Mucosa of rectum (tissue), 2 donors: Measurements from ENCODE around the gene KRTAP9-2.
"Not testable (repeated sequence)": the region's sequence is repeated elsewhere in the genome, so short reads cannot be mapped to it uniquely, and the experiment has no call there.

Source experiments
- H3K27ac ChIP-seq, 2 donors: one replicate each; pipeline ENCODE4 v1.7.0; 2013; ENCODE audit warnings: inconsistent platforms in 2 of 2, low read depth in 2 of 2, low read length in 2 of 2
- H3K27me3 ChIP-seq, 2 donors: one replicate each; pipeline ENCODE4 v1.7.0; 2013; ENCODE audit warnings: low read length in 2 of 2; ENCODE audit not compliant: control insufficient read depth in 2 of 2, insufficient read depth in 2 of 2
- H3K36me3 ChIP-seq, 2 donors: one replicate each; pipeline ENCODE4 v1.7.0; 2013; ENCODE audit warnings: low read length in 2 of 2; ENCODE audit not compliant: control insufficient read depth in 2 of 2, insufficient read depth in 2 of 2
- H3K4me1 ChIP-seq, 2 donors: one replicate each; pipeline ENCODE4 v1.7.0; 2013; ENCODE audit warnings: low read length in 2 of 2, mild to moderate bottlenecking in 1 of 2; ENCODE audit not compliant: control insufficient read depth in 2 of 2, insufficient read depth in 2 of 2
- H3K4me3 ChIP-seq, 2 donors: one replicate each; pipeline ENCODE4 v1.7.0; 2013; ENCODE audit warnings: low read length in 2 of 2
- H3K9ac ChIP-seq, 2 donors: one replicate each; pipeline ENCODE4 v1.7.0; 2013; ENCODE audit warnings: low read length in 2 of 2, low read depth in 1 of 2, mild to moderate bottlenecking in 1 of 2
- H3K9me3 ChIP-seq, 2 donors: one replicate each; pipeline ENCODE4 v1.7.0; 2013; ENCODE audit warnings: low read length in 2 of 2; ENCODE audit not compliant: control insufficient read depth in 2 of 2
- donor health status: healthy.
- donor health status: Normal muscosa, but diverticular disease.

The KRTAP9-2 gene

DNA sequence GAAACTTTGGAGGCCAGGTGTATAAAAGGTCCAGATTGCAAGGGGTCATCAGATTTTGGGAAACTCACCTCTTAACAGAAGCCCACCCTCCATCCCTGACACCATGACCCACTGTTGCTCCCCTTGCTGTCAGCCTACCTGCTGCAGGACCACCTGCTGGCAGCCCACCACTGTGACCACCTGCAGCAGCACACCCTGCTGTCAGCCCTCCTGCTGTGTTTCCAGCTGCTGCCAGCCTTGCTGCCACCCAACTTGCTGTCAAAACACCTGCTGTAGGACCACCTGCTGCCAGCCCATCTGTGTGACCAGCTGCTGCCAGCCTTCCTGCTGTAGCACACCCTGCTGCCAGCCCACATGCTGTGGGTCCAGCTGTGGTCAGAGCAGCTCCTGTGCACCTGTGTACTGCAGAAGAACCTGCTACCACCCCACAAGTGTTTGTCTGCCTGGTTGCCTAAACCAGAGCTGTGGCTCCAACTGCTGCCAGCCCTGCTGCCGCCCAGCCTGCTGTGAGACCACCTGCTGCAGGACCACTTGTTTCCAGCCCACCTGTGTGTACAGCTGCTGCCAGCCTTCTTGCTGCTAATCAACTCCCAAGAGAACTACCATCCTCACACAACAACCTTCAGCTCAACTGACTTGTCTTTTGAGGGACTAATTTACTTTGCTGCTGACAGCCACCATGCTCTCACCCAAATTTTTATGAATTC lies 6.1 kb downstream of the KRTAP9-2 start, which contains the start of gene KRTAP9-3:
TSS of gene KRTAP9-3 (plus strand) at position 51 of the 707 bp plus-strand sequence. CDS start at position 104, 53 bp downstream.
- not testable (repeated sequence) for H3K27me3 ChIP-seq, H3K36me3 ChIP-seq, H3K9ac ChIP-seq, H3K9me3 ChIP-seq, H3K4me1 ChIP-seq, H3K27ac ChIP-seq, H3K4me3 ChIP-seq

DNA sequence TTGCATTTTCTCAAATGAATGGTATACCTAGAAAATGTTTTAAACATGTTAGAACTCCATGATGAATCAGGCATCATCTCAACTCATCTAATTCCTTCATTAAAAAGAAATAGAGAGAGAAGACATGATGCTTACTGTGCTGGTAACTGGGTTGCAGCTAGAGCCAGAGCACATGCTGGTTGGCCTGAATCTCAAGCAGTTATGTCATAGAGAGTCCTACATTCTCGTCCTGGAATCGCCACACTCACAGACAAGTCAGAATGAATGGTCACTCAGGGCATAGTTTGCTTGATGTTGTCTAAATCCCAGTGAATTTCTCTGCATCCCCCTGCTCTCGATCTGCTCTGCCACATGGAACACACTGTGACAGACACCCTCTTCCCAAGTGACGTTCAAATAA lies 10.7 kb downstream of the KRTAP9-2 start:
- H3K9ac ChIP-seq, H3K27ac ChIP-seq, H3K36me3 ChIP-seq, H3K9me3 ChIP-seq, H3K27me3 ChIP-seq, H3K4me3 ChIP-seq, H3K4me1 ChIP-seq: not testable (repeated sequence)

DNA sequence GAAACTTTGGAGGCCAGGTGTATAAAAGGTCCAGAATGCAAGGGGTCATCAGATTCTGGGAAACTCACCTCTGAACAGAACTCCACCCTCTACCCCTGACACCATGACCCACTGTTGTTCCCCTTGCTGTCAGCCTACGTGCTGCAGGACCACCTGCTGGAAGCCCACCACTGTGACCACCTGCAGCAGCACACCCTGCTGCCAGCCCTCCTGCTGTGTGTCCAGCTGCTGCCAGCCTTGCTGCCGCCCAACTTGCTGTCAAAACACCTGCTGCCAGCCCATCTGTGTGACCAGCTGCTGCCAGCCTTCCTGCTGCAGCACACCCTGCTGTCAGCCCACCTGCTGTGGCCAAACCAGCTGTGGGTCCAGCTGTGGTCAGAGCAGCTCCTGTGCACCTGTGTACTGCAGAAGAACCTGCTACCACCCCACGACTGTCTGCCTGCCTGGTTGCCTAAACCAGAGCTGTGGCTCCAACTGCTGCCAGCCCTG lies 11.5 kb downstream of the KRTAP9-2 start, which contains the start of gene KRTAP9-8:
TSS of gene KRTAP9-8 (plus strand) at position 51 of the 489 bp plus-strand sequence. CDS start at position 104, 53 bp downstream.
- H3K4me3 ChIP-seq, H3K9me3 ChIP-seq, H3K27ac ChIP-seq, H3K4me1 ChIP-seq, H3K36me3 ChIP-seq, H3K27me3 ChIP-seq, H3K9ac ChIP-seq: not testable (repeated sequence)

DNA sequence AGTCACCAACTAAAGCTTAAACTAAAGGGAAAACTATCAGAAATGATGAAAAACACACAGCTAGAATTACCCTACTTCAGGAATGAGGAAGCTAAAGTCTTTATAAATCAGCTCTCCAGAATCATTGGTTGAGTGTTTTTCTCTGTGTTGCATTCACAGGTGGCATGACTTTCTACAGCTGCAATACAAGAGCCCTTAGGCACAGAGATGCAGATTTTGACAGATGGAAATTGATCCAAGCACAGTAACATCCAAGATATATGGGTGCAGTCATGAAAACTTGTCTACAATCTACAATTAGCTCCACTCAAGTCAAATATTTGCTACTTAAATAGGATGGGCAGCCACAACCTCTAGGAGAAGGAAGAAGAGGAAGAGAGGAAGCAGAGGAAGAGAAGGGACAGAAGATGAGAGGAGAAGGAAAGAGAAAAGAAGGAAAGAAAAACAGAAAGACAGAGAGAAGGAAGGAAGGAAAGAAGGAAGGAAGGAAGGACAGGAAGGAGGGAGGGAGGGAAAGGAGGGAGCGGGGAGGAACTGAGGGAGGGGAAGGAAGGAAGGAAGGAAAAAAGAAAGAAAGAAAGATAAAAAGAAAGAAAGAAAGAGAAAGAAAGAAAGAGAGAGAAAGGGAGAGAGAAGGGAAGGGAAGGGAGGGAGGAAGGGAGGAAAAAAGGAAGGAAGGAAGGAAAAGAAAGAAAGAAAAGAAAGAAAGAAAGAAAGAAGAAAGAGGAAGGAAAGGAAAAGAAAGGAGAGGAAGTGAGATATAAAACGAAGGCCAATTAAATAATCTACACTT lies 20.7 kb downstream of the KRTAP9-2 start:
- H3K9ac ChIP-seq, H3K27ac ChIP-seq, H3K36me3 ChIP-seq, H3K4me1 ChIP-seq, H3K4me3 ChIP-seq, H3K9me3 ChIP-seq, H3K27me3 ChIP-seq: not testable (repeated sequence)

DNA sequence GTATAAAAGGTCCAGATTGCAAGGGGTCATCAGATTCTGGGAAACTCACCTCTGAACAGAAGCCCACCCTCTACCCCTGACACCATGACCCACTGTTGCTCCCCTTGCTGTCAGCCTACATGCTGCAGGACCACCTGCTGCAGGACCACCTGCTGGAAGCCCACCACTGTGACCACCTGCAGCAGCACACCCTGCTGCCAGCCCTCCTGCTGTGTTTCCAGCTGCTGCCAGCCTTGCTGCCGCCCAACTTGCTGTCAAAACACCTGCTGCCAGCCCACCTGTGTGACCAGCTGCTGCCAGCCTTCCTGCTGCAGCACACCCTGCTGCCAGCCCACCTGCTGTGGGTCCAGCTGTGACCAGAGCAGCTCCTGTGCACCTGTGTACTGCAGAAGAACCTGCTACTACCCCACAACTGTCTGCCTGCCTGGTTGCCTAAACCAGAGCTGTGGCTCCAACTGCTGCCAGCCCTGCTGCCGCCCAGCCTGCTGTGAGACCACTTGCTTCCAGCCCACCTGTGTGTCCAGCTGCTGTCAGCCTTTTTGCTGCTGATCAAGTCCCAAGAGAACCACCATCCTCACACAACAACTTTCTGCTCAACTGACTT lies 23.3 kb downstream of the KRTAP9-2 start, which contains the start of gene KRTAP9-4:
TSS of gene KRTAP9-4 (plus strand) at position 51 of the 604 bp plus-strand sequence. CDS start at position 85, 34 bp downstream.
- not testable (repeated sequence) for H3K36me3 ChIP-seq, H3K9ac ChIP-seq, H3K4me3 ChIP-seq

DNA sequence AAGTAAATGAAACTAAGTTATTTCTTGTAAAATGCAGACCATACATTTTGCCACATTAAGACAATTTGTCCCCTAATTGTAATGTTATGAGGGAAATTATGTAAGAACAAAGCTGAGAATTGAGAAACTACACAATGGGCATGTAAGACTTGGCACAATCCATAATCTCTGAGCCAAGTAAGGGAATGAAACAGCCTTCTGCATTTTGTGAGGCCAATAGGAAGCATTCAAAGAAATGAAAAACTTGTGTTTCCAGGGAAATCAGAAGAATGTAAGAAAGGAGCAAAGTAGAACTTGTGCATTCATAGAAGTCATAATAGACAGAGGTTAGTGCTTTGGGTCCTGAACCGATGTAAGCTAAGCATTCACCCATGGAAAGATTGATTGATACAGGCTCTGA lies 24.8 kb downstream of the KRTAP9-2 start:
- H3K9ac ChIP-seq: no peak overlapping the region
- no peak overlapping the region for H3K27ac ChIP-seq
- no peaks in the 10 kb centered on the region for H3K36me3 ChIP-seq
- H3K4me1 ChIP-seq: no peaks in the 10 kb centered on the region
- no peaks in the 10 kb centered on the region for H3K9me3 ChIP-seq
- H3K27me3 ChIP-seq: peaks cover 5 to 6% of the 10 kb centered on the region in 2 donors
- no peak overlapping the region for H3K4me3 ChIP-seq

More for the DNA sequence above, 23.3 kb downstream of the KRTAP9-2 start, which contains the start of gene KRTAP9-4:
- not testable (repeated sequence) for H3K27ac ChIP-seq, H3K9me3 ChIP-seq, H3K4me1 ChIP-seq, H3K27me3 ChIP-seq

DNA sequence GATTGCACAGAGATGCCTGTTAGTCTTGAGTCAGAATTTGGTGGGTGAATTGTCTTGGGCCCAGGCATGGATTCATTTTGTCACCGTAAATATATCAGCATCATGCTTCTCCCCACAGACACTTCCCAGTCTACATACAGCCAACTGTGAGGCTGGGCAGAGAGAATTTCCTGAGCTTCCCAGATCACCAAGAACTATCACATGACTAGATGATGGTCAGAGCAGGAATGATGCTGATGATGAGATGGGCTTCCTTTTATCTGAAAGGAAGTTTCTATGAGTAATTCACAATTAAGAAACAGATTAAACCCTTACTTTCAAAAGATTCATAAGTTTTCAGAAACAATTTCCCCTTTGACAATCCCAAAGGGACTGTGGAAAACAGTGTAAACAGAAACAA lies 28.4 kb downstream of the KRTAP9-2 start:
- H3K4me3 ChIP-seq: no peak overlapping the region
- peaks cover 11 to 18% of the 10 kb centered on the region in 2 donors for H3K27me3 ChIP-seq
- H3K9ac ChIP-seq: no peak overlapping the region
- H3K4me1 ChIP-seq: no peaks in the 10 kb centered on the region
- H3K27ac ChIP-seq: no peak overlapping the region
- no peaks in the 10 kb centered on the region for H3K36me3 ChIP-seq
- no peaks in the 10 kb centered on the region for H3K9me3 ChIP-seq

DNA sequence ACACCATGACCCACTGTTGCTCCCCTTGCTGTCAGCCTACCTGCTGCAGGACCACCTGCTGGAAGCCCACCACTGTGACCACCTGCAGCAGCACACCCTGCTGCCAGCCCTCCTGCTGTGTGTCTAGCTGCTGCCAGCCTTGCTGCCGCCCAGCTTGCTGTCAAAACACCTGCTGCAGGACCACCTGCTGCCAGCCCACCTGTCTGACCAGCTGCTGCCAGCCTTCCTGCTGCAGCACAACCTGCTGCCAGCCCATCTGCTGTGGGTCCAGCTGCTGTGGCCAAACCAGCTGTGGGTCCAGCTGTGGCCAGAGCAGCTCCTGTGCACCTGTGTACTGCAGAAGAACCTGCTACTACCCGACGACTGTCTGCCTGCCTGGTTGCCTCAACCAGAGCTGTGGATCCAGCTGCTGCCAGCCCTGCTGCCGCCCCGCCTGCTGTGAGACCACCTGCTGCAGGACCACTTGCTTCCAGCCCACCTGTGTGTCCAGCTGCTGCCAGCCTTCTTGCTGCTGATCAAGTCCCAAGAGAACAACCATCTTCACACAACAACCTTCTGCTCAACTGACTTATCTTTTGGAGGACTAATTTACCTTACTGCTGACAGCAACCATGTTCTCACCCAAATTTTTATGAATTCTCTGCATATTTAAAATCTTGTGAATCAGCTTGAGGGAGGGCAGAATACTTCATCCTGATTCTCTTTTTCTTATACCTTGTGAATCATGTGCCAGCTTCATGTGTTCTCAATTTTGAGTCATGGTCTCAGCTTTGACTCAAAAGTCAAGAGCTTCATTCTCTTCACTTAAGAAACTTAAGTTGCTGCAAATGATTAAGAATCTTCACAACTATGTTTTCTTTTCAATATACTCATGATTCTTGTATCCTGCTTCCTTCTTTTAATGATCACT lies 29.2 kb downstream of the KRTAP9-2 start, which contains the start of gene KRTAP9-9:
TSS of gene KRTAP9-9 (plus strand) at position 4 of the 910 bp plus-strand sequence.
- not testable (repeated sequence) for H3K9me3 ChIP-seq, H3K9ac ChIP-seq, H3K36me3 ChIP-seq, H3K27ac ChIP-seq, H3K4me1 ChIP-seq, H3K4me3 ChIP-seq
- H3K27me3 ChIP-seq: peaks cover 11 to 18% of the 10 kb centered on the region in 2 donors

DNA sequence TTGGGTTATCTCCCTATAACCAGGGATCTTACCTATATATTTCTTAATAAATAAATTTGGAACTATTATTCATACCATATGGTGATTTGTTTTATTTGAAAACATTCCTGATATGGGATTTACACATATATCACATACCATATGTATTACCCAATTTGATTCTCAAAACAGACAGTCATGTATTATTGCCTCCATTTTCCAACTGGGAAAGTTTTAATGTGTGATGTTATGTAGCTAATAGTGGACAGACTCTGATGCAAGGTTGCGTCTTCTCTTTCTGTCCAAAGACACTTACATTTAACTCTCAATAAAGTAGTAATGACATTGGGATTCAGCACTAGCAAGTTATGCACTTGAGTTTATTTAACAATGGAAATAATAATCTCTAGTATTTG lies 29.8 kb downstream of the KRTAP9-2 start:
- H3K36me3 ChIP-seq: no peaks in the 10 kb centered on the region
- no peak overlapping the region for H3K27ac ChIP-seq
- no peak overlapping the region for H3K4me3 ChIP-seq
- peaks cover 9 to 18% of the 10 kb centered on the region in 2 donors for H3K27me3 ChIP-seq
- H3K9ac ChIP-seq: no peak overlapping the region
- H3K9me3 ChIP-seq: no peaks in the 10 kb centered on the region
- no peaks in the 10 kb centered on the region for H3K4me1 ChIP-seq
